SK-N-SH (cell line): ENCODE measurements around the gene BRSK1. TPM values are rescaled to one million over a fixed set of nuclear protein-coding genes. Genes with fewer than 3 reads are reported as not detected.

Source experiments
- CTCF ChIA-PET: fragments of 300-600, 350-600 bp; formaldehyde crosslinking; extraction: SDS; loops from one replicate; lab custom pipeline; 2021; lab: Yijun Ruan, JAX
- POLR2A ChIA-PET: fragments of 350-600 bp; sonication (Branson Sonifier 250); formaldehyde crosslinking; extraction: SDS; loops from one replicate; lab custom pipeline; 2020; ENCODE audit warnings: antibody characterized with exemption, inconsistent platforms; lab: Yijun Ruan, JAX
- DNase-seq: peaks from one replicate; pipeline ENCODE4 v3.0.0; 2012
- H2AFZ ChIP-seq: fragments of 200-600 bp; sonication (generic); 2 replicates; pipeline ENCODE4 v1.8.1; 2016; ENCODE audit warnings: antibody characterized with exemption, mild to moderate bottlenecking, low read depth
- H3F3A ChIP-seq: fragments of 200-600 bp; sonication (generic); replicated peaks from 2 replicates; pipeline ENCODE3; 2016; ENCODE audit warnings: antibody characterized with exemption, mild to moderate bottlenecking; ENCODE audit not compliant: insufficient read depth
- H3K27ac ChIP-seq, 2 experiments: fragments of 200-500 bp in 1 of 2; fragments of 200-600 bp in 1 of 2; sonication (Bioruptor generic) in 1 of 2; sonication (generic), shearing (Covaris generic) in 1 of 2; 2 replicates each; pipeline versions ENCODE4 v1.5.1 to v1.6.1; 2014 to 2016; ENCODE audit warnings: low read depth in 2 of 2, inconsistent platforms in 1 of 2, low read length in 1 of 2, mild to moderate bottlenecking in 1 of 2, mixed read lengths in 1 of 2
- H3K27me3 ChIP-seq: fragments of 200-600 bp; sonication (generic), shearing (Covaris generic); 2 replicates; pipeline ENCODE4 v1.6.1; 2016; ENCODE audit warnings: mixed run types; ENCODE audit not compliant: insufficient read depth
- H3K36me3 ChIP-seq, 2 experiments: fragments of 200-500 bp in 1 of 2; fragments of 200-600 bp in 1 of 2; sonication (Bioruptor generic) in 1 of 2; sonication (generic) in 1 of 2; replicated peaks in 1 of 2; 2 replicates each; pipeline versions ENCODE3 to v1.5.1; 2014 to 2016; ENCODE audit warnings: low read length in 1 of 2, mild to moderate bottlenecking in 1 of 2; ENCODE audit not compliant: insufficient read depth in 2 of 2, control insufficient read depth in 1 of 2
- H3K4me1 ChIP-seq, 2 experiments: fragments of 200-500 bp in 1 of 2; fragments of 200-600 bp in 1 of 2; sonication (Bioruptor generic) in 1 of 2; sonication (generic), shearing (Covaris generic) in 1 of 2; 2 replicates each; pipeline versions ENCODE4 v1.5.1 to v1.6.1; 2014 to 2016; ENCODE audit warnings: low read depth in 1 of 2, low read length in 1 of 2, mixed run types in 1 of 2; ENCODE audit not compliant: insufficient read depth in 2 of 2, control insufficient read depth in 1 of 2
- H3K4me2 ChIP-seq: fragments of 200-600 bp; sonication (generic), shearing (Covaris generic); 2 replicates; pipeline ENCODE4 v1.6.1; 2017; ENCODE audit warnings: mixed run types
- H3K4me3 ChIP-seq, 2 experiments: fragments of 200-500 bp in 1 of 2; fragments of 200-600 bp in 1 of 2; sonication (Bioruptor generic) in 1 of 2; sonication (generic), shearing (Covaris generic) in 1 of 2; 2 replicates each; pipeline versions ENCODE4 v1.5.1 to v1.8.1; 2014 to 2016; ENCODE audit warnings: low read depth in 2 of 2, inconsistent platforms in 1 of 2, low read length in 1 of 2, mild to moderate bottlenecking in 1 of 2, mixed read lengths in 1 of 2, moderate library complexity in 1 of 2
- H3K79me2 ChIP-seq: fragments of 200-600 bp; sonication (generic); 2 replicates; pipeline ENCODE4 v1.8.1; 2017; ENCODE audit warnings: mild to moderate bottlenecking; ENCODE audit not compliant: insufficient read depth
- H3K9ac ChIP-seq: fragments of 200-600 bp; sonication (generic); 2 replicates; pipeline ENCODE4 v1.6.1; 2017; ENCODE audit warnings: mixed run types
- H3K9me2 ChIP-seq: fragments of 200-600 bp; sonication (generic); 2 replicates; pipeline ENCODE4 v1.6.1; 2017; ENCODE audit warnings: mixed run types
- H3K9me3 ChIP-seq: fragments of 200-600 bp; sonication (generic); 2 replicates; pipeline ENCODE4 v1.6.1; 2017; ENCODE audit warnings: mixed run types, mild to moderate bottlenecking, moderate library complexity
- H4K20me1 ChIP-seq: fragments of 200-600 bp; sonication (generic); 2 replicates; pipeline ENCODE4 v1.6.1; 2017; ENCODE audit warnings: mild to moderate bottlenecking, mixed run types; ENCODE audit not compliant: insufficient read depth
- CHD2 ChIP-seq: fragments of 150-350 bp; IDR thresholded peaks from 2 replicates; pipeline ENCODE4 v1.6.1; 2018; ENCODE audit warnings: low read length; ENCODE audit not compliant: partially characterized antibody
- CTCF ChIP-seq: fragments of 200-600 bp; sonication (generic); IDR thresholded peaks from 2 replicates; pipeline ENCODE4 v1.6.1; 2017; ENCODE audit warnings: antibody characterized with exemption, mild to moderate bottlenecking, moderate library complexity
- ELF1 ChIP-seq: IDR thresholded peaks from 2 replicates; pipeline ENCODE4 v1.4.0; 2012
- EZH2phosphoT487 ChIP-seq: fragments of 200-600 bp; sonication (generic); IDR thresholded peaks from 2 replicates; pipeline ENCODE4 v1.6.1; 2017; ENCODE audit warnings: low read depth, mixed run types, mild to moderate bottlenecking, antibody characterized with exemption, moderate library complexity, borderline replicate concordance
- FOSL2 ChIP-seq: IDR thresholded peaks from 2 replicates; pipeline ENCODE4 v1.4.0; 2012; ENCODE audit warnings: low read depth, mild to moderate bottlenecking, moderate library complexity, borderline replicate concordance
- FOXJ3 ChIP-seq: sonication (generic); formaldehyde crosslinking; IDR thresholded peaks from 2 replicates; pipeline ENCODE4 v1.5.1; 2020; ENCODE audit warnings: mild to moderate bottlenecking, missing genetic modification reagents
- GABPA ChIP-seq: IDR thresholded peaks from 2 replicates; pipeline ENCODE4 v1.4.0; 2012; ENCODE audit warnings: low read depth, mild to moderate bottlenecking
- JUND ChIP-seq: IDR thresholded peaks from 2 replicates; pipeline ENCODE4 v1.4.0; 2012
- MXI1 ChIP-seq: IDR thresholded peaks from 2 replicates; pipeline ENCODE4 v1.6.1; 2012; ENCODE audit warnings: mild to moderate bottlenecking, low read depth, low read length, improper control_type of control experiment
- NFIC ChIP-seq: IDR thresholded peaks from 2 replicates; pipeline ENCODE4 v1.4.0; 2012; ENCODE audit warnings: borderline replicate concordance
- NRF1 ChIP-seq: IDR thresholded peaks from 2 replicates; pipeline ENCODE4 v1.6.1; 2012; ENCODE audit warnings: low read depth, mild to moderate bottlenecking, low read length
- RFX5 ChIP-seq: IDR thresholded peaks from 2 replicates; pipeline ENCODE4 v1.6.1; 2012; ENCODE audit warnings: mild to moderate bottlenecking, improper control_type of control experiment, low read length
- RXRA ChIP-seq: IDR thresholded peaks from 2 replicates; pipeline ENCODE4 v1.4.0; 2012; ENCODE audit warnings: low read depth, mild to moderate bottlenecking, borderline replicate concordance
- SIN3A ChIP-seq: IDR thresholded peaks from 2 replicates; pipeline ENCODE4 v1.6.1; 2012; ENCODE audit warnings: low read depth, mild to moderate bottlenecking, low read length, moderate library complexity, borderline replicate concordance
- SMC3 ChIP-seq: IDR thresholded peaks from 2 replicates; pipeline ENCODE4 v1.6.1; 2012; ENCODE audit warnings: low read depth, low read length, improper control_type of control experiment
- TAF1 ChIP-seq: IDR thresholded peaks from 2 replicates; pipeline ENCODE4 v1.6.1; 2012; ENCODE audit warnings: low read depth, mild to moderate bottlenecking, low read length, moderate library complexity, borderline replicate concordance
- ZBTB33 ChIP-seq: IDR thresholded peaks from 2 replicates; pipeline ENCODE4 v1.4.0; 2012; ENCODE audit warnings: low read depth, borderline replicate concordance
- WGBS: methylation state at CpG from one replicate; pipeline ENCODE4 v1.1.6; 2017; ENCODE audit warnings: low lambda C conversion rate; 5-methylcytosine and 5-hydroxymethylcytosine counted together
- polyA plus RNA-seq, 3 experiments: library from polyadenylated mRNA; depleted of rRNA; stranded (reverse); fragments of >200 nt; gene quantifications; 2 replicates each; pipeline ENCODE4 v1.2.3, GENCODE V29; 2012
- TF ChIP-seq, protein P1 (sequence below): IDR thresholded peaks from 2 replicates; pipeline ENCODE4 v1.6.1; 2012; ENCODE audit warnings: mild to moderate bottlenecking, low read depth, low read length, moderate library complexity
- TF ChIP-seq, protein P2 (sequence below): IDR thresholded peaks from 2 replicates; pipeline ENCODE4 v1.4.0; 2012; ENCODE audit warnings: low read depth
- TF ChIP-seq, protein P3 (sequence below): fragments of 150-350 bp; IDR thresholded peaks from 2 replicates; pipeline ENCODE4 v1.6.1; 2017; ENCODE audit warnings: antibody characterized with exemption, low read length, low read depth, borderline replicate concordance

BRSK1 gene
- polyA plus RNA-seq, 1 of the 3 experiments (the other 2 are of a cell fraction) = 49.7 TPM

DNA sequence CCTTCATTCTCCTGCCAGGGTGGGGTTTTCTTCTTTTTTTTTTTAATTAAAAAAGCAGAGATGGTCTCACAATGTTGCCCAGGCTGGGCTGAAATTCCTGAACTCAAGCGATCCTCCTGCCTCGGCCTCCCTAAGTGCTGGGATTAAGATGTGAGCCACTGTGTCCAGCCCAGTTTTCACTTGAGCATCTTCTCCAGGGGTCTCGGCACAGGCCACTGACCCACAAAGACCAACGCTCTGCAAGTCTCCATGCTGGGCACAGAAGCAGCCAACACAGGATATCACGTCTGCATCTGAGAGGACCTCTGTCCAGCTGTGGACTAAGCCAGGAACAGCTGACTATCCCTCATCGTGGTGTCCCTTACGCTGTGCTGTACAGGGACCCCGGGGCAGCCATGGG lies 45.8 kb upstream of the BRSK1 start (continued):
- TF ChIP-seq, protein P1, sequence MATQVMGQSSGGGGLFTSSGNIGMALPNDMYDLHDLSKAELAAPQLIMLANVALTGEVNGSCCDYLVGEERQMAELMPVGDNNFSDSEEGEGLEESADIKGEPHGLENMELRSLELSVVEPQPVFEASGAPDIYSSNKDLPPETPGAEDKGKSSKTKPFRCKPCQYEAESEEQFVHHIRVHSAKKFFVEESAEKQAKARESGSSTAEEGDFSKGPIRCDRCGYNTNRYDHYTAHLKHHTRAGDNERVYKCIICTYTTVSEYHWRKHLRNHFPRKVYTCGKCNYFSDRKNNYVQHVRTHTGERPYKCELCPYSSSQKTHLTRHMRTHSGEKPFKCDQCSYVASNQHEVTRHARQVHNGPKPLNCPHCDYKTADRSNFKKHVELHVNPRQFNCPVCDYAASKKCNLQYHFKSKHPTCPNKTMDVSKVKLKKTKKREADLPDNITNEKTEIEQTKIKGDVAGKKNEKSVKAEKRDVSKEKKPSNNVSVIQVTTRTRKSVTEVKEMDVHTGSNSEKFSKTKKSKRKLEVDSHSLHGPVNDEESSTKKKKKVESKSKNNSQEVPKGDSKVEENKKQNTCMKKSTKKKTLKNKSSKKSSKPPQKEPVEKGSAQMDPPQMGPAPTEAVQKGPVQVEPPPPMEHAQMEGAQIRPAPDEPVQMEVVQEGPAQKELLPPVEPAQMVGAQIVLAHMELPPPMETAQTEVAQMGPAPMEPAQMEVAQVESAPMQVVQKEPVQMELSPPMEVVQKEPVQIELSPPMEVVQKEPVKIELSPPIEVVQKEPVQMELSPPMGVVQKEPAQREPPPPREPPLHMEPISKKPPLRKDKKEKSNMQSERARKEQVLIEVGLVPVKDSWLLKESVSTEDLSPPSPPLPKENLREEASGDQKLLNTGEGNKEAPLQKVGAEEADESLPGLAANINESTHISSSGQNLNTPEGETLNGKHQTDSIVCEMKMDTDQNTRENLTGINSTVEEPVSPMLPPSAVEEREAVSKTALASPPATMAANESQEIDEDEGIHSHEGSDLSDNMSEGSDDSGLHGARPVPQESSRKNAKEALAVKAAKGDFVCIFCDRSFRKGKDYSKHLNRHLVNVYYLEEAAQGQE = no peak
- TF ChIP-seq TAF1 = no peak
- TF ChIP-seq FOSL2 = no peak
- TF ChIP-seq RFX5 = no peak
- TF ChIP-seq, protein P2, sequence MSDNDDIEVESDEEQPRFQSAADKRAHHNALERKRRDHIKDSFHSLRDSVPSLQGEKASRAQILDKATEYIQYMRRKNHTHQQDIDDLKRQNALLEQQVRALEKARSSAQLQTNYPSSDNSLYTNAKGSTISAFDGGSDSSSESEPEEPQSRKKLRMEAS = no peak
- TF ChIP-seq SIN3A = no peak
- TF ChIP-seq, all 33 proteins: peak for 0

DNA sequence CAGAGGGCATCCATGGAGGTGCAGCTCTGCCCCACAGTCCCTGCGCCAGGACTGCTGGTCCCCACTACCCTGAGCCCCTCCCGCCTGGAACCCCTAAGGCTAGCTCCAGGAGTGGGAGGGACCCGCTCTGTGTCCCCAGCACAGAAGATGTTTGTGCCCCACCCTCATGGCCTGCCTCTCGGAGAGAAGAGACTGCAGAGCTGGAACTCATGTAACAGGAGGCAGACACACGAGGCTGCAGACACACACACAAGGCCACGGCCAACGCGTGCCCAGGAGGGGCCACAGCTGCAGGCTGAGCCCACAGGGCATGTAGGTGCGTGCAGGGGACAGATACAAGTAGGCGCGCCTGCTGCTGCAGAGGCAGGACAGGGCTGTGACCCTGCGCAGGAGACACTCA lies 44.8 kb upstream of the BRSK1 start:
- Histone ChIP-seq H3K9me3 (no peaks in the 10 kb centered on the region), H4K20me1 (no peaks in the 10 kb centered on the region), H3K27me3 (no peaks in the 10 kb centered on the region), H2AFZ (no peak overlapping the region), H3K27ac (no peak overlapping the region), H3F3A (no peaks in the 10 kb centered on the region), H3K9me2 (no peaks in the 10 kb centered on the region), H3K4me3 (no peak overlapping the region), H3K36me3 (peaks cover 29 to 72% of the 10 kb centered on the region in 2 experiments), H3K4me2 (no peak overlapping the region), H3K9ac (no peak overlapping the region), H3K79me2 (no peaks in the 10 kb centered on the region), H3K4me1 (no peaks in the 10 kb centered on the region)
- WGBS = 98% methylated on average over 7 of the region's 12 CpGs
- DNase-seq = no peak
- ChIA-PET POLR2A (no interaction called here), CTCF (interaction anchor here (1.7 kb wide), 1 partner anchor 11 kb away, joined by 7 read pairs; the partner anchor contains the start of gene TMEM86B)
- no peak for TF ChIP-seq NRF1
- TF ChIP-seq EZH2phosphoT487 = no peak
- no peak for TF ChIP-seq NFIC
- no peak for TF ChIP-seq CTCF
- no peak for TF ChIP-seq TAF1
- TF ChIP-seq FOXJ3 = no peak
- TF ChIP-seq MXI1 = no peak
- TF ChIP-seq GABPA = no peak
- TF ChIP-seq RXRA = no peak
- TF ChIP-seq, protein P3, sequence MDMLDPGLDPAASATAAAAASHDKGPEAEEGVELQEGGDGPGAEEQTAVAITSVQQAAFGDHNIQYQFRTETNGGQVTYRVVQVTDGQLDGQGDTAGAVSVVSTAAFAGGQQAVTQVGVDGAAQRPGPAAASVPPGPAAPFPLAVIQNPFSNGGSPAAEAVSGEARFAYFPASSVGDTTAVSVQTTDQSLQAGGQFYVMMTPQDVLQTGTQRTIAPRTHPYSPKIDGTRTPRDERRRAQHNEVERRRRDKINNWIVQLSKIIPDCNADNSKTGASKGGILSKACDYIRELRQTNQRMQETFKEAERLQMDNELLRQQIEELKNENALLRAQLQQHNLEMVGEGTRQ = no peak
- no peak for TF ChIP-seq SMC3
- no peak for TF ChIP-seq CHD2
- TF ChIP-seq ZBTB33 = no peak
- no peak for TF ChIP-seq JUND
- no peak for TF ChIP-seq ELF1
